Measurements from ENCODE around the gene DNAJC9.
A peak's percentile ranks its signal among the peaks of the same experiment; 100 is the strongest.

DNAJC9 gene

GRCh38 chr10:73238990-73239566, 8.0 kb downstream of the DNAJC9 start:
- DNase-seq (no peak), ATAC-seq (no peak)

- no peak for ATAC-seq
- no peak for DNase-seq
Measured at GRCh38 chr10:73234695-73235094, 12.4 kb downstream of the DNAJC9 start.

GRCh38 chr10:73233883-73234282, 13.2 kb downstream of the DNAJC9 start:
- DNase-seq: no peak
- no peak for ATAC-seq

- no peak for ATAC-seq
- DNase-seq: no peak
Measured at GRCh38 chr10:73232887-73233286, 14.2 kb downstream of the DNAJC9 start.

- no peak for DNase-seq
Measured at GRCh38 chr10:73229567-73229966, 17.5 kb downstream of the DNAJC9 start.

GRCh38 chr10:73228247-73228646, 18.8 kb downstream of the DNAJC9 start:
- DNase-seq (no peak), ATAC-seq (no peak)

More at GRCh38 chr10:73229567-73229966, 17.5 kb downstream of the DNAJC9 start:
- ATAC-seq: no peak

- ATAC-seq: no peak
- no peak for DNase-seq
Measured at GRCh38 chr10:73226663-73227062, 20.4 kb downstream of the DNAJC9 start.

GRCh38 chr10:73225518-73225917, 21.5 kb downstream of the DNAJC9 start:
- ATAC-seq (no peak), DNase-seq (no peak)

- DNase-seq: no peak
- ATAC-seq: no peak
Measured at GRCh38 chr10:73220989-73221388, 26.1 kb downstream of the DNAJC9 start.

GRCh38 chr10:73219384-73219783, 27.7 kb downstream of the DNAJC9 start:
- no peak for ATAC-seq

GRCh38 chr10:73218431-73219191, 28.4 kb downstream of the DNAJC9 start:
- DNase-seq (no peak), ATAC-seq (no peak)

More at GRCh38 chr10:73219384-73219783, 27.7 kb downstream of the DNAJC9 start:
- no peak for DNase-seq

- peak; percentile 52 for ATAC-seq
- no peak for DNase-seq
Measured at GRCh38 chr10:73217628-73218027, 29.4 kb downstream of the DNAJC9 start.

GRCh38 chr10:73215749-73216148, 31.3 kb downstream of the DNAJC9 start:
- DNase-seq (no peak), ATAC-seq (no peak)

- peak; percentile 23 for ATAC-seq
Measured at GRCh38 chr10:73211106-73211811, 35.8 kb downstream of the DNAJC9 start.

GRCh38 chr10:73210395-73211105, 36.5 kb downstream of the DNAJC9 start:
- DNase-seq (no peak), ATAC-seq (peak; percentile 32)

More at GRCh38 chr10:73211106-73211811, 35.8 kb downstream of the DNAJC9 start:
- DNase-seq: no peak

GRCh38 chr10:73209705-73210104, 37.4 kb downstream of the DNAJC9 start:
- DNase-seq (no peak), ATAC-seq (no peak)

GRCh38 chr10:73207883-73208282, 39.2 kb downstream of the DNAJC9 start:
- DNase-seq (no peak), ATAC-seq (no peak)

- ATAC-seq (no peak), DNase-seq (no peak)
Measured at GRCh38 chr10:73206385-73206784, 40.7 kb downstream of the DNAJC9 start.

- DNase-seq: no peak
- ATAC-seq: no peak
Measured at GRCh38 chr10:73205890-73206289, 41.2 kb downstream of the DNAJC9 start.

- DNase-seq (no peak), ATAC-seq (no peak)
Measured at GRCh38 chr10:73205081-73205480, 42.0 kb downstream of the DNAJC9 start.

Measured in stimulated activated naive CD8-positive, alpha-beta T cell treated with anti-CD3 and anti-CD28 coated beads, Interleukin-15, Interleukin-2, amounts not matched to agents 100 U/mL and 50 U/mL, for 24 hours (primary cell).